ENCODE results near the gene S100A2.
A peak's percentile ranks its signal among the peaks of the same experiment; 100 is the strongest.

S100A2 gene

DNA sequence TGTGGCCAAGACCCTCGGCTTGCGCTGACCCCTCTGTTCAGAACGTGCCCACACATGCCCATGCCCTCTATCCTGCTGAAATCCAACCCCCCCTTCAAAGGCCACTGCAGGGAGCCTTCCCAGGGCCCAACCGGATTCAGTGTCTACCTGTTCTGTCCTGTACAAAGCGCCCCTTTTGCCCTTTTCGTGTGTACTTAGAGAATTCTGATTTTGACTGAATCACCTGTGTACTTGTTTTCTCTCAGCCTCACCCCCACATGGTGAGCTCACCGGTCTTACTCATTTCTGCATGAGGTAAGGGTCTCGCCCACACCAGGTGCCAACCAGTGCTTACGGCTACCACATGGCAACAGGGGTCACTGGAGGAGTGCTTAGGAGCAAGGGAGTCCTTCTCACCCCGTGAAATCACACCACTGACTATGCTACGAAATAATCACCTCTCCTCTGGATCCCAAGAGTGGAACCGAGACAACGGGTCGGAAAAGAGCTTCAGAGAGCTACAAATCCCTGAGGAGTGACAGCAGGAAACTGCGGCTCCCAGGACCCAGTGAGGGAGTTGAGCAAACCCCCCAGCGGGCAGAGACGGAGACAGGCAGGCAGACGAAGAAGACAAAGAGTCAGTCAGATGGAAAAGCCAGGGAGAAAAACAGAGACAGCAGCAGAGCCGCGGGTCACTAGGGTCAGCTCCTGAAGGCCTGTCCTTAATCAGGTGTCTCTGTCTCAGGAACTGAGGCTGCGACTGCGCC lies 2.1 kb upstream of the S100A2 start:
- peak; percentile 100 for DNase-seq (ENCODE audit: low read depth)
- H3K4me3 ChIP-seq (ENCODE audit: low read length): peak overlapping the region; percentile 31
- TF ChIP-seq, protein P1, sequence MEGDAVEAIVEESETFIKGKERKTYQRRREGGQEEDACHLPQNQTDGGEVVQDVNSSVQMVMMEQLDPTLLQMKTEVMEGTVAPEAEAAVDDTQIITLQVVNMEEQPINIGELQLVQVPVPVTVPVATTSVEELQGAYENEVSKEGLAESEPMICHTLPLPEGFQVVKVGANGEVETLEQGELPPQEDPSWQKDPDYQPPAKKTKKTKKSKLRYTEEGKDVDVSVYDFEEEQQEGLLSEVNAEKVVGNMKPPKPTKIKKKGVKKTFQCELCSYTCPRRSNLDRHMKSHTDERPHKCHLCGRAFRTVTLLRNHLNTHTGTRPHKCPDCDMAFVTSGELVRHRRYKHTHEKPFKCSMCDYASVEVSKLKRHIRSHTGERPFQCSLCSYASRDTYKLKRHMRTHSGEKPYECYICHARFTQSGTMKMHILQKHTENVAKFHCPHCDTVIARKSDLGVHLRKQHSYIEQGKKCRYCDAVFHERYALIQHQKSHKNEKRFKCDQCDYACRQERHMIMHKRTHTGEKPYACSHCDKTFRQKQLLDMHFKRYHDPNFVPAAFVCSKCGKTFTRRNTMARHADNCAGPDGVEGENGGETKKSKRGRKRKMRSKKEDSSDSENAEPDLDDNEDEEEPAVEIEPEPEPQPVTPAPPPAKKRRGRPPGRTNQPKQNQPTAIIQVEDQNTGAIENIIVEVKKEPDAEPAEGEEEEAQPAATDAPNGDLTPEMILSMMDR (IDR thresholded peaks at IDR 0.05; ENCODE audit: insufficient read depth, low read depth, low read length, missing control alignments): no peak

DNA sequence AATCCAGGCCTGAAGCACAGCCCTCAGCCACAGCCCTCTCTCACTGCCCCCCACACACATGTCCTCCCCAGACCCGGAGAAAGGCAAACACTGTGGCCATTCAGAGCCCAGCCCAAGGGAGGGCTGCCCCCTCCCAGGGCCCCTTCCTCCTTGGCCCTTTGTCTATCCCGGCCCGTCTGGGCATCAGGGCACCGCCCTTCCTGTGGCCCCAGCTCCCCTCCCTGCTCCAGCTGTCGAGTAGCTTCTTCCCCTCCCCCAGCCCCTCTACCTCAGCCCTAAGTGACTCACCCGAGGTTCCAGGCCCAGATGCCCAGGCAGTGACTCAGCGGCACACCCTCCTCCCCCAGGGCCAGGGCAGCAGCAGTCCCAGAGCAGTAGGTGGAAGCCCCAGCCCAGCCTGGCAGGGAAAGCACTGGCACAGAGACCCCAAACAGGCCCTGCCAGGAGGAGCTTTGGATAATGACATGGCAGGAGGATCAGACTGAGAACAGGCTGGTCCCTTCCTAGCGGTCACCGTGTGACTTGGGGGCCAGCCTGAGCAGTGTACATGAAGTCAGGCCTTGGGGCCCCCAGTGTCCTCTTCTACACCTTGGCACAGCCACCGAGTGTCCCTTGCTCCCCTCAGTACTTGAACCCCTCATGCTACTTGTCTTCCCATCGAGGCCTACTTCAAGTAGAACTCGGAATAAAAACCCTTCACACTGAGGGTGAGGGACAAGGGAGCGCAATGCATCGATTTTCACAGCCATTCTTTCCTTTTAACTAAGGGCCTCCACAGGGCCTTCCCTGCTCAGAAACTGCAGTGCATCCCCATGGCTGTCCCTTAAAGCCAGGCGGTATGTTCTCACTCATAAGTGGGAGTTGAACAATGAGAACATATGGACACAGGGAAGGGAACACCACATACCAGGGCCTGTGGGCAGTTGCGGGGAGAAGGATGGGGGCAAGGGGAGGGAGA lies 1.0 kb upstream of the S100A2 start:
- TF ChIP-seq, protein P1 (IDR thresholded peaks at IDR 0.05; ENCODE audit: insufficient read depth, low read depth, low read length, missing control alignments): no peak
- peak overlapping the region; percentile 96 for H3K4me3 ChIP-seq (ENCODE audit: low read length)
- DNase-seq (ENCODE audit: low read depth): peak; percentile 100

DNA sequence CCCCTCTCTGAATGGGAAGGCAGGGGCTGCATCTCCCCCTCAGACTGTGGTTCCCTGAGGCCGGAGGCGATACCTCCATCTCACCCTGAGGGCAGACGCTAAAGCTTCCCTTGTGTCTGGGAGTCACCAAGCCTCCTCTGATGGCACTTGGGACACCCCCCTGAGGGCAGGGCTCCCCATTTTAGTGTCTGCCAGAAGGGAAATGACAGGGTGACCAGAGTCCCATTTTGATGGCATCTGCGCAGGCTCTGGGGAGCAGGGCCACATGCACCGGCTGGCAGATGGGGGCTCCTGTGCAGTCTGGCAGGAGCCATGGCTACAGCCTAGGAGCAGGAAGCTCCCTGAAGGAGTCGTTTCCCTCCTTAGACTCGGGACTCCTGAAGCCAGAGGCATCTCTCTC lies 1.7 kb downstream of the S100A2 start:
- H3K4me3 ChIP-seq (ENCODE audit: low read length): peak overlapping the region; percentile 96
- TF ChIP-seq, protein P1 (IDR thresholded peaks at IDR 0.05; ENCODE audit: insufficient read depth, low read depth, low read length, missing control alignments): no peak
- peak; percentile 15 for DNase-seq (ENCODE audit: low read depth)

DNA sequence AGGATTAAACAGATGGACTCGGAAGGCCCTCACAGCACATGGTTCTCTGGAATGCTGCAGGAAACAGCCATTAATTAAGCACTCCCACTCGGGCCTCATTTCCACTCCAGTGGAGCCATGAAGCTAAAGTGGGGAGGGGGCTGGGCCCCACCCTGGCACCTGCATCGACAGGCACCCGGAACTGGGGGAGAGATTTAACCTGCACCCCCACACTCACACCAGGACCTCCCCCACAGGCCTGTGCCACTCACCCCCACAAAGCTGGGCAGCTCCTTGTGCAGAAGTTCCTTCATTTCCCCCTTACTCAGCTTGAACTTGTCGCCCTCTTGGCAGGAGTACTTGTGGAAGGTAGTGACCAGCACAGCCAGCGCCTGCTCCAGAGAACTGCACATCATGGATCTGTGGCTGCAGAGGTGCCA lies 2.2 kb downstream of the S100A2 start:
- TF ChIP-seq, protein P1 (IDR thresholded peaks at IDR 0.05; ENCODE audit: insufficient read depth, low read depth, low read length, missing control alignments): no peak
- H3K4me3 ChIP-seq (ENCODE audit: low read length): peak overlapping the region; percentile 96
- DNase-seq (ENCODE audit: low read depth): peak; percentile 28

DNA sequence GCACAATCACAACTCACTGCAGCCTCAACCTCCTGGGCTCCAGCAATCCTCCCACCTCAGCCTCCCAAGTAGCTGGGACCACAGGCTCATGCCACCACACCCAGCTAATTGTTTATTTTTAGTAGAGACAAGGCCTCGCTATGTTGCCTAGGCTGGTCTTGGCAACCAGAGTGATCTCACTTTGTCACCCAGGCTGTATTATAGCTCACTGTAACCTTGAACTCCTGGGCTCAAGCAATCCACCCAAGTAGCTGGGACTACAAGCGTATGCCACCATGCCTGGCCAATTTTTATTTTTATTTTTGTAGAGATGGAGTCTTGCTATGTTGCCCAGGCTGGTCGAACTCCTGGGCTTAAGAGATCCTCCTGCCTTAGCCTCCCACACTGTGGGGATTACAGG lies 3.6 kb downstream of the S100A2 start:
- peak; percentile 69 for DNase-seq (ENCODE audit: low read depth)
- peak overlapping the region; percentile 96 for H3K4me3 ChIP-seq (ENCODE audit: low read length)

DNA sequence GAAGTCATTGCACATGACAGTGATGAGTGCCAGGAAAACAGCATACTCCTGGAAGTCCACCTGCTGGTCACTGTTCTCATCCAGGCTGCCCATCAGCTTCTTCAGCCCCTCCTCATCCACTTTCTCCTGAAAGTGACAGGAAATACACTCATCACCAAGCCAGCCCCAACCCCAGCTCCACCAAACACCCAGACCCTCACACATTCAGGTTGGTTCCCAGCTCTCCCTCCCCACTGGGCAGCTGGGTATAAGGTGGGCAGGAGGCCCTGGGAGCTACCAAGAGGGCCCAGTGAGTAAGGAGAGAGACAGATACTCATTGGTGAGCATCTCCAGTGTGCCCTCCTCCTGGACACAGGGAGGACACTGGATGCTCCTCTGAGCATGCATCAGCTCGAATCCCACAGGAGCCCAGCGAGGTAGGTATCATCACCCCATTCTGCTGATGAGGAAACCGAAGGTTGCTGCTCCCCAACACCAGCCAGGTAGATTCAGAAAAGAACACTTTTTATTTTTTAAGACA lies 4.1 kb downstream of the S100A2 start:
- TF ChIP-seq, protein P1 (IDR thresholded peaks at IDR 0.05; ENCODE audit: insufficient read depth, low read depth, low read length, missing control alignments): no peak
- H3K4me3 ChIP-seq (ENCODE audit: low read length): peak overlapping the region; percentile 96
- DNase-seq (ENCODE audit: low read depth): peak; percentile 76
